GM19372 (cell line): ENCODE results near the gene CHST15.

Source experiments
- ATAC-seq: cut with Tn5 transposase; IDR thresholded peaks from one replicate; pipeline ENCODE4 v1.9.1; 2021; ENCODE audit warnings: mild to moderate bottlenecking, low read depth, moderate library complexity; ENCODE audit not compliant: unreplicated experiment

CHST15 gene

GRCh38 chr10:124083740-124084397 lies 9.5 kb downstream of the CHST15 start:
- ATAC-seq, result no peak

- ATAC-seq, result no peak
Observed at GRCh38 chr10:124083047-124083739, 10.2 kb downstream of the CHST15 start.

GRCh38 chr10:124082555-124082954 lies 10.8 kb downstream of the CHST15 start:
- ATAC-seq, result no peak

- no peak for ATAC-seq
Observed at GRCh38 chr10:124081547-124082140, 11.8 kb downstream of the CHST15 start.

- no peak for ATAC-seq
Observed at GRCh38 chr10:124079864-124080263, 13.5 kb downstream of the CHST15 start.

- ATAC-seq, result no peak
Observed at GRCh38 chr10:124078714-124079113, 14.7 kb downstream of the CHST15 start.

GRCh38 chr10:124078028-124078427 lies 15.4 kb downstream of the CHST15 start:
- no peak for ATAC-seq

DNA sequence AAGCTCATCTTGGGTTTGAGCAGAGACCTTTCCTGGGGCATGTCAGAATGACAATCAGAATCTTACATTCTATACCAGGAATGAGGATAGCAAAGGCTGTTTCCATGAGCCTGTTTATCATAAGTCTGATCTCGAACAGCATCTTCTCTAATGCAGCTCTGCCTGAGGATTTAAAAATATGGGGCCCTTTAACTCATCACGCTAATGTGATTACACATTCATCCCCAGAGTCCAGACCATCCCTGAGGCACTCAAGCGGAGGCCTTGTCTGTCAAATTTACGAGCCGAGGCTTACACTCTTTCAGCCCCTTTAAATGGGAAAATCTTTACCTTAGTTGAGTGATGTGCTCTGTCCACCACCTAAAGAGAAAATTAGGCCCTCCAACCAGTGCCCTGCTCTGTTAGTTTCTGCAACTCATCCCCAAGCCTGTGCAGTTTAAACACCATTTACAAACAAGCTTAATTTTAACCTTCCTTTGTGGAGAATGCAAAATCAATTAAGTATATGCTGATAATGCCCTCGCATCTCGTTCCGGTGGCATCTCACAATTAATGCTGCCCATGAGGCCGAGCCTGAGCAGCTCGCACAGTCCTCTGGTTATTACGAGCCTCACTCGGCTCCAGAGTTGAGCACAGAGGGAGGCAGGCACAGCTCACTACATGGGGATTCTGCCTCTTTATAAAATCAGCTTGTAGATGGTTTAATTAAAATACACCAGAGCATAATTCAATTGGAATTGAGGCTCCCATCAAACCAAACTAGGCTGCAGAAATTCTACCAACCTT lies 16.0 kb downstream of the CHST15 start:
- ATAC-seq, result no peak

GRCh38 chr10:124076148-124076733 lies 17.2 kb downstream of the CHST15 start:
- ATAC-seq, result no peak

DNA sequence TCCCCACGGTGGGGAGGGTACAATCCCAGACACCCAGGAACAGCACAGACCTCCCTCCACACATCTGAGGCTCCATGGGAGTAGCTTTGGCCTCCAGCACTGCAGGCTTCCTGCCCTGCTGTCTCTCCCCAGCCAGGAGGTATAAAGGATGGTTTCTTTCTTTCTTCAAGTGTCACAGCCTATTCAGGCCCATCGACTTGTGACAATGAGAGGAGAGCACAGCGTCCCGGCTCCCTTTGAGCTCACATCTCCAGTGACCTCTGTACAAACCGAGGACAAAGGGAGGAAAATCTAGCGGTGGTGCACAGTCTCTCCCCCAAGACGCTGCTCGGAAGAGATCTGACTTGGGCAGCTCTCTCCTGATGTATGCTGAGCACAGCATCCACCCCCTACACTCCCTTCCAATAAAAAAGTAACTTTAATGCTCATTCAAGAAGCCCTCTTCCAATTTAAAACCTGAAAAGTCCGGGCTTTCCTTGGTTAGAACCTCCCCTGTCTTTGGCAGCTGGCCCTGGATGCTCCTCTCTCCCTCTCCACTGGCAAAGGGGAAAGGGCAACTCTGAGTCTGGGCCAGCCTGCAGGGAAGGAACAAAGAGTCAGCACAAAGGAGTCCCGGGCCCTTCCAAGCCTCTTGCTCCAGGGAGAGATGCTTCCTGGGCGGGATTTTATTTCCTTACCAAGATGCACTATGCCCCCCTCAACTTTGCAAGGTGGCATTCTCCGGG lies 18.0 kb downstream of the CHST15 start:
- ATAC-seq, result no peak

DNA sequence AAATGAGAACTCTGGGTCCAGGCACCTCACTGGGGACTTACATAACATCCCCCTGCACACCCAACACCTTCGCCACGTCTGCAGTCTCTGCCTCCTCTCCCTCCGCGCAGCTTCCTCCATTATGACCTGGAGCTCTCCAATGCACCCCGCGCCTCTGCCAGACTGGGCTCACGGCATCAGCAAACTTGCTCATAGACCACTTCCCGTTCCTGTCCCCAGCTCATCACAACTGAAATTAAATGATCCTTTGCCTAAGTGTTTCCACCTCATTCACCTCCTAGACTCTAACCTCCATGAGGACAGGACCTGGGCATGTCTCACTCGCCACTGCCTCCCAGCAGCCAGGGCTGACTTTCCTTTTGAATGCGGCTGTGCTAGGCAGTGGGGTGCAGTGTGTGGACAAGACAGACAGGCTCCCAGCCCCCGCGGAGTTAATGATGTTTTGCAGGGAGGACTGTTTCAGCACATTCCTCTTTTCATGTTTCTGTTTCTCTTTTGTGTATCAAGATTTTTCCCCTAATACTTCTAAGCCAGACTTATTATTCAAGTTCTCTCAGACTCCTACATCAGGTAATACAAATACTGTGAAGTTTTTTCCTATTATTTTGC lies 18.8 kb downstream of the CHST15 start:
- ATAC-seq, result no peak

- ATAC-seq, result no peak
Observed at GRCh38 chr10:124073978-124074377, 19.4 kb downstream of the CHST15 start.

DNA sequence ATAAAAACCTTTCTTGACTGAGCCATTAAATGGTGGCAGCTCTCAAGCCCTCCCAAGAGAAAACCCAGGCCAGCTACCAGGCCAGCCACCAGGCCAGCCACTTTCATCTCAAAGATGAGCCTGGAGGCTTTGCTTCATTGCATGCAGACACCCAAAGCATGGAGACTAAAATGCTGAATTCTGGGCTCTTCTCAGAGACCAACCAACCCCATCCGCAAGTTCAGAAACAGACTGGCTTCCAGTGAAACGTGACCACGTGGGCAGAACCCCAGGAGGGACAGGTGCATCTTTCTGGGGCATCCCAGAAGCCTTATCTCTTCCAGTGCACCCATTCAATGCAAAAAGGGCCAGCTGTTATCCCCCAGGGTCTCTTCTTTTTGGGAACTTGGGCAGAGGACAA lies 20.9 kb downstream of the CHST15 start:
- ATAC-seq, result no peak

- no peak for ATAC-seq
Observed at GRCh38 chr10:124072106-124072505, 21.3 kb downstream of the CHST15 start.

GRCh38 chr10:124071141-124071540 lies 22.3 kb downstream of the CHST15 start:
- no peak for ATAC-seq

DNA sequence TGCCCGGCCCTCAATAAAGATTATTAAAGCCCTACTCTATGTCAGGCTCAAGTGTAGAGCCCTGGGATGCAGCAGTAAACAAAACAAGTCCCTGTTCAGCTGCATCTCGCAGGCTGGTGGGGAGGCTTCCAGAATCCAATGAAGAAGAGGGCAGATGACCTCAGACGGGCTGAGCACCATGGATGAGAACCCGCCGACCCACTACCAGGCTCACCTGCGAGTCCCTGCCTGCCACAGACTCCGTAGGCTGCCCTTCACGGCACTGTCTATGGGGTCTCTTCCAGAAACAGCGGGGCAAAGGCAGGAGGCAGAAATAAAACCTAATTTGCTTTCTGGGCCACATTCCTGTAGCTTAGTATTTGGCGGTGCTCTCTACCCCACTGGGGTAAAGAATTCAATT lies 22.7 kb downstream of the CHST15 start:
- ATAC-seq, result no peak

- ATAC-seq, result no peak
Observed at GRCh38 chr10:124069341-124070264, 23.8 kb downstream of the CHST15 start.

- ATAC-seq, result no peak
Observed at GRCh38 chr10:124068929-124069328, 24.5 kb downstream of the CHST15 start.
